ENCODE results near the gene PADI4.

PADI4 gene

GRCh38 chr1:17307329-17307728 is 668 bp upstream of the PADI4 start:
- TF ChIP-seq CTCF (IDR thresholded peaks at IDR 0.05), result no peak

- no peak for TF ChIP-seq CTCF (IDR thresholded peaks at IDR 0.05)
Measured at GRCh38 chr1:17308593-17308992, 596 bp downstream of the PADI4 start.

- TF ChIP-seq CTCF (IDR thresholded peaks at IDR 0.05), result no peak
Measured at GRCh38 chr1:17309426-17310067, 1.6 kb downstream of the PADI4 start.

- no peak for TF ChIP-seq CTCF (IDR thresholded peaks at IDR 0.05)
Measured at GRCh38 chr1:17310068-17310640, 2.2 kb downstream of the PADI4 start.

- TF ChIP-seq CTCF (IDR thresholded peaks at IDR 0.05), result no peak
Measured at GRCh38 chr1:17313530-17314309, 5.7 kb downstream of the PADI4 start.

GRCh38 chr1:17314491-17314971 is 6.5 kb downstream of the PADI4 start:
- TF ChIP-seq CTCF (IDR thresholded peaks at IDR 0.05), result no peak

GRCh38 chr1:17315542-17316130 is 7.6 kb downstream of the PADI4 start:
- no peak for TF ChIP-seq CTCF (IDR thresholded peaks at IDR 0.05)
